Natural killer cell (primary cell): ENCODE data around the gene OTOR. TPM values are rescaled to one million over a fixed set of nuclear protein-coding genes. Genes with fewer than 3 reads are reported as not detected.
A peak's percentile ranks its signal among the peaks of the same experiment; 100 is the strongest.

Experiments
- ATAC-seq, 3 donors: fragments of 150-1000 bp in 2 of 3; fragments of 200-7000 bp in 1 of 3; cut with Tn5 transposase; 1 replicate in 1 of 3; 2 replicates in 2 of 3; pipeline ENCODE4 v1.10.0; 2021; ENCODE audit warnings: mild to moderate bottlenecking in 2 of 3, moderate library complexity in 2 of 3
- DNase-seq, 2 donors: peaks; one replicate each; pipeline versions ENCODE4 v3.0.0 to v3.0.0-alpha.2; 2013 to 2021; ENCODE audit warnings: mixed read lengths in 1 of 2
- H3K27ac ChIP-seq: one replicate; pipeline ENCODE4 v1.5.1; 2013; ENCODE audit warnings: mild to moderate bottlenecking, low read length
- H3K27me3 ChIP-seq: one replicate; pipeline ENCODE4 v1.6.1; 2013; ENCODE audit warnings: low read length; ENCODE audit not compliant: control insufficient read depth, insufficient read depth
- H3K36me3 ChIP-seq: one replicate; pipeline ENCODE4 v1.6.1; 2013; ENCODE audit warnings: low read length; ENCODE audit not compliant: control insufficient read depth, insufficient read depth
- H3K4me1 ChIP-seq: one replicate; pipeline ENCODE4 v1.6.1; 2013; ENCODE audit warnings: low read length; ENCODE audit not compliant: control insufficient read depth, insufficient read depth
- H3K4me3 ChIP-seq: one replicate; pipeline ENCODE4 v1.5.1; 2013; ENCODE audit warnings: low read length
- H3K9me3 ChIP-seq: one replicate; pipeline ENCODE4 v1.6.1; 2013; ENCODE audit warnings: low read length; ENCODE audit not compliant: control insufficient read depth, insufficient read depth
- H3K27ac Mint-ChIP-seq, 2 donors: one replicate each; pipeline ENCODE4 v1.8.0; 2022; ENCODE audit warnings: mild to moderate bottlenecking in 2 of 2, mixed read lengths in 2 of 2, moderate library complexity in 1 of 2
- H3K27me3 Mint-ChIP-seq, 2 donors: one replicate each; pipeline ENCODE4 v1.8.0; 2022; ENCODE audit warnings: low read depth in 2 of 2, mixed read lengths in 2 of 2
- H3K36me3 Mint-ChIP-seq: one replicate; pipeline ENCODE4 v1.8.0; 2022; ENCODE audit warnings: mixed read lengths
- H3K4me1 Mint-ChIP-seq, 2 donors: one replicate each; pipeline ENCODE4 v1.8.0; 2022; ENCODE audit warnings: mixed read lengths in 2 of 2
- H3K4me3 Mint-ChIP-seq: one replicate; pipeline ENCODE4 v1.8.0; 2022; ENCODE audit warnings: mild to moderate bottlenecking, moderate library complexity, mixed read lengths
- H3K9me3 Mint-ChIP-seq, 2 donors: one replicate each; pipeline ENCODE4 v1.8.0; 2022; ENCODE audit warnings: mixed read lengths in 2 of 2
- WGBS: methylation state at CpG from one replicate; pipeline ENCODE4 v1.1.7; 2013; ENCODE audit warnings: missing lambda C conversion rate; ENCODE audit not compliant: insufficient coverage; 5-methylcytosine and 5-hydroxymethylcytosine counted together
- intact Hi-C: fragments of 100-400 bp; cut with micrococcal nuclease; formaldehyde crosslinking; loops from one replicate; pipeline ENCODE4 v1.14.2; 2022
- total RNA-seq, 4 donors: library from RNA; stranded (reverse); fragments of 120-200 nt in 1 of 4; gene quantifications; one replicate each; pipeline versions ENCODE4 v1.2.3 to v1.2.4, GENCODE V29; 2013 to 2022
- TF ChIP-seq, protein P1 (sequence below): fragments of 200-600 bp; IDR thresholded peaks from one replicate; pipeline ENCODE4 v1.8.0; 2022; ENCODE audit warnings: antibody characterized with exemption

OTOR gene
- total RNA-seq, 3 donors from 2014 or later (not counting 1 experiment from before 2014, with no cell fraction given): not detected

- Histone ChIP-seq H3K4me3 (no peak overlapping the region), H3K9me3 (no peaks in the 10 kb centered on the region), H3K36me3 (no peaks in the 10 kb centered on the region), H3K27me3 (no peaks in the 10 kb centered on the region), H3K4me1 (peaks cover 6% of the 10 kb centered on the region), H3K27ac (no peak overlapping the region)
- no peak for DNase-seq
- H3K4me3 Mint-ChIP-seq: no peak overlapping the region
- intact Hi-C loops: no loop called here
- no peaks in the 10 kb centered on the region for H3K9me3 Mint-ChIP-seq
- H3K27me3 Mint-ChIP-seq: peaks cover 53 to 71% of the 10 kb centered on the region in 2 donors
- 82% methylated on average over 5 of the region's 5 CpGs for WGBS
- TF ChIP-seq, protein P1, sequence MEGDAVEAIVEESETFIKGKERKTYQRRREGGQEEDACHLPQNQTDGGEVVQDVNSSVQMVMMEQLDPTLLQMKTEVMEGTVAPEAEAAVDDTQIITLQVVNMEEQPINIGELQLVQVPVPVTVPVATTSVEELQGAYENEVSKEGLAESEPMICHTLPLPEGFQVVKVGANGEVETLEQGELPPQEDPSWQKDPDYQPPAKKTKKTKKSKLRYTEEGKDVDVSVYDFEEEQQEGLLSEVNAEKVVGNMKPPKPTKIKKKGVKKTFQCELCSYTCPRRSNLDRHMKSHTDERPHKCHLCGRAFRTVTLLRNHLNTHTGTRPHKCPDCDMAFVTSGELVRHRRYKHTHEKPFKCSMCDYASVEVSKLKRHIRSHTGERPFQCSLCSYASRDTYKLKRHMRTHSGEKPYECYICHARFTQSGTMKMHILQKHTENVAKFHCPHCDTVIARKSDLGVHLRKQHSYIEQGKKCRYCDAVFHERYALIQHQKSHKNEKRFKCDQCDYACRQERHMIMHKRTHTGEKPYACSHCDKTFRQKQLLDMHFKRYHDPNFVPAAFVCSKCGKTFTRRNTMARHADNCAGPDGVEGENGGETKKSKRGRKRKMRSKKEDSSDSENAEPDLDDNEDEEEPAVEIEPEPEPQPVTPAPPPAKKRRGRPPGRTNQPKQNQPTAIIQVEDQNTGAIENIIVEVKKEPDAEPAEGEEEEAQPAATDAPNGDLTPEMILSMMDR: no peak
- ATAC-seq: no peak
- H3K36me3 Mint-ChIP-seq: peaks cover 6% of the 10 kb centered on the region
- peaks cover 2 to 7% of the 10 kb centered on the region in 2 donors for H3K4me1 Mint-ChIP-seq
- H3K27ac Mint-ChIP-seq: no peak overlapping the region
Observed at GRCh38 chr20:16714242-16714641, 33.9 kb upstream of the OTOR start.

- Histone ChIP-seq H3K36me3 (no peaks in the 10 kb centered on the region), H3K27ac (no peak overlapping the region), H3K9me3 (no peaks in the 10 kb centered on the region), H3K4me3 (no peak overlapping the region), H3K27me3 (no peaks in the 10 kb centered on the region), H3K4me1 (peaks cover under 1% of the 10 kb centered on the region)
- ATAC-seq (no peak), DNase-seq (no peak)
- Mint-ChIP-seq H3K9me3 (no peaks in the 10 kb centered on the region), H3K4me3 (no peak overlapping the region), H3K27me3 (peaks cover 53 to 71% of the 10 kb centered on the region in 2 donors), H3K27ac (no peak overlapping the region), H3K36me3 (peaks cover 6% of the 10 kb centered on the region), H3K4me1 (peaks cover 0 to 4% of the 10 kb centered on the region in 2 donors)
- WGBS: 74% methylated on average over 4 of the region's 4 CpGs
- intact Hi-C loops: no loop called here
- TF ChIP-seq, protein P1: no peak
Observed at GRCh38 chr20:16714751-16715150, 33.4 kb upstream of the OTOR start.

DNA sequence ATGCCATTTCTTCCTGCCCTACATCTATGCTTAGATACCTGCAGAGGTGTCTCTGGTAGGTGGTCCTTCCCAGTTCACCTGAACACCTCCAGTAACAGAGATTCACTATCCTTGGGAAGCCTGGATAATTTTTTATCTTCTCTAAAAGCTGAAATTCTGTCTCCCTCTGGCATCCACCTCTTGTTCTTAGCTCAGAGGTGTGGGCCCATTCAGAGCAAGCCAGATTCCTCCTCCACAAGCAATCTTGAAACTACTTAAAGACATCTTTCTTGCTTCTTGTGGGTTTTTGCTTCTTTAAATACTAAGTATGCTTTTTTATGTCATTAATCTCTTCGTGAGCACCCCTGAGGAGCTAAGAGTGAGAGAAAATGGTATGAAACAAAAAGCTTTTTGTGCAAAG lies 28.7 kb upstream of the OTOR start:
- H3K4me1 ChIP-seq: no peaks in the 10 kb centered on the region
- no peaks in the 10 kb centered on the region for H3K27me3 ChIP-seq
- no peak overlapping the region for H3K27ac ChIP-seq
- H3K9me3 ChIP-seq: no peaks in the 10 kb centered on the region
- Mint-ChIP-seq H3K36me3 (peaks cover 6% of the 10 kb centered on the region), H3K27me3 (peaks cover 55 to 84% of the 10 kb centered on the region in 2 donors), H3K9me3 (no peaks in the 10 kb centered on the region), H3K27ac (no peak overlapping the region), H3K4me3 (no peak overlapping the region), H3K4me1 (no peaks in the 10 kb centered on the region)
- TF ChIP-seq, protein P1: no peak
- intact Hi-C loops: no loop called here
- no peaks in the 10 kb centered on the region for H3K36me3 ChIP-seq
- no peak for DNase-seq
- ATAC-seq: no peak
- WGBS: 55% methylated on average over 1 of the region's 1 CpG
- no peak overlapping the region for H3K4me3 ChIP-seq

- peaks cover 47 to 49% of the 10 kb centered on the region in 2 donors for H3K4me1 Mint-ChIP-seq
- Histone ChIP-seq H3K4me1 (peaks cover 14% of the 10 kb centered on the region), H3K27me3 (peaks cover 7% of the 10 kb centered on the region), H3K9me3 (no peaks in the 10 kb centered on the region), H3K36me3 (peaks cover 20% of the 10 kb centered on the region), H3K27ac (peak overlapping the region; percentile 85), H3K4me3 (peak overlapping the region; percentile 89)
- H3K27me3 Mint-ChIP-seq: peaks cover 27 to 36% of the 10 kb centered on the region in 2 donors
- no peaks in the 10 kb centered on the region for H3K9me3 Mint-ChIP-seq
- no peaks in the 10 kb centered on the region for H3K36me3 Mint-ChIP-seq
- no peak for ATAC-seq
- peak overlapping the region; percentile 99 for H3K4me3 Mint-ChIP-seq
- TF ChIP-seq, protein P1: no peak
- no peak for DNase-seq
- intact Hi-C loops: no loop called here
- peak overlapping the region; percentile 96 to 98 for H3K27ac Mint-ChIP-seq
- WGBS: 100% methylated on average over 1 of the region's 1 CpG
Observed at GRCh38 chr20:16729080-16729479, 19.1 kb upstream of the OTOR start.
